ENCODE measurements around the gene TGM1.

Gene TGM1

GRCh38 chr14:24269910-24270536 is 7.0 kb upstream of the TGM1 start:
- no peak for DNase-seq

GRCh38 chr14:24269368-24269767 is 6.4 kb upstream of the TGM1 start:
- no peak for DNase-seq

GRCh38 chr14:24268225-24268624 is 5.2 kb upstream of the TGM1 start:
- no peak for DNase-seq

- DNase-seq: no peak
Measured at GRCh38 chr14:24267516-24267915, 4.5 kb upstream of the TGM1 start.

GRCh38 chr14:24266344-24267244 is 3.6 kb upstream of the TGM1 start:
- no peak for DNase-seq

GRCh38 chr14:24264298-24264697 is 1.3 kb upstream of the TGM1 start:
- no peak for DNase-seq

- DNase-seq: no peak
Measured at GRCh38 chr14:24263848-24264247, 871 bp upstream of the TGM1 start.

GRCh38 chr14:24261969-24262327 is 1.0 kb downstream of the TGM1 start:
- no peak for DNase-seq

GRCh38 chr14:24261256-24261968 is 1.6 kb downstream of the TGM1 start:
- DNase-seq: no peak

GRCh38 chr14:24260780-24261157 is 2.2 kb downstream of the TGM1 start:
- DNase-seq: no peak

- no peak for DNase-seq
Measured at GRCh38 chr14:24260026-24260779, 2.8 kb downstream of the TGM1 start.

- no peak for DNase-seq
Measured at GRCh38 chr14:24259282-24260025, 3.5 kb downstream of the TGM1 start.

- DNase-seq: no peak
Measured at GRCh38 chr14:24258548-24259265, 4.3 kb downstream of the TGM1 start.

- DNase-seq: no peak
Measured at GRCh38 chr14:24258119-24258518, 4.9 kb downstream of the TGM1 start.

GRCh38 chr14:24256960-24257359 is 6.0 kb downstream of the TGM1 start:
- no peak for DNase-seq

- DNase-seq: no peak
Measured at GRCh38 chr14:24255931-24256711, 6.9 kb downstream of the TGM1 start.

- no peak for DNase-seq
Measured at GRCh38 chr14:24255438-24255837, 7.5 kb downstream of the TGM1 start.

- DNase-seq: no peak
Measured at GRCh38 chr14:24254630-24255392, 8.2 kb downstream of the TGM1 start.

- DNase-seq: no peak
Measured at GRCh38 chr14:24253936-24254335, 9.0 kb downstream of the TGM1 start.
